GM19438 (cell line): ENCODE data around the gene PEX14.

Experiments used
- ATAC-seq: cut with Tn5 transposase; IDR thresholded peaks from one replicate; pipeline ENCODE4 v1.9.1; 2021; ENCODE audit warnings: low read depth; ENCODE audit not compliant: unreplicated experiment

The PEX14 gene

GRCh38 chr1:10515976-10516750 lies 41.4 kb downstream of the PEX14 start:
- ATAC-seq: no peak

GRCh38 chr1:10516925-10517676 lies 42.4 kb downstream of the PEX14 start:
- ATAC-seq: no peak

- ATAC-seq: no peak
Measured at GRCh38 chr1:10517677-10517982, 42.9 kb downstream of the PEX14 start.

- ATAC-seq: no peak
Measured at GRCh38 chr1:10519016-10519417, 44.3 kb downstream of the PEX14 start.

GRCh38 chr1:10520497-10520896 lies 45.7 kb downstream of the PEX14 start:
- ATAC-seq: no peak

- ATAC-seq: no peak
Measured at GRCh38 chr1:10520952-10521351, 46.2 kb downstream of the PEX14 start.

GRCh38 chr1:10521537-10522157 lies 46.9 kb downstream of the PEX14 start:
- ATAC-seq: no peak

GRCh38 chr1:10522322-10522860 lies 47.6 kb downstream of the PEX14 start:
- no peak for ATAC-seq

- ATAC-seq: no peak
Measured at GRCh38 chr1:10525208-10525607, 50.5 kb downstream of the PEX14 start.

GRCh38 chr1:10528066-10529014 lies 53.6 kb downstream of the PEX14 start:
- ATAC-seq: no peak

- no peak for ATAC-seq
Measured at GRCh38 chr1:10529091-10529490, 54.3 kb downstream of the PEX14 start.

GRCh38 chr1:10529765-10530164 lies 55.0 kb downstream of the PEX14 start:
- ATAC-seq: no peak

GRCh38 chr1:10530281-10530740 lies 55.6 kb downstream of the PEX14 start:
- ATAC-seq: no peak

GRCh38 chr1:10530756-10531495 lies 56.2 kb downstream of the PEX14 start:
- no peak for ATAC-seq

- ATAC-seq: no peak
Measured at GRCh38 chr1:10532362-10532761, 57.6 kb downstream of the PEX14 start.

GRCh38 chr1:10534519-10534918 lies 59.8 kb downstream of the PEX14 start:
- no peak for ATAC-seq

GRCh38 chr1:10536133-10536770 lies 61.5 kb downstream of the PEX14 start:
- no peak for ATAC-seq

- no peak for ATAC-seq
Measured at GRCh38 chr1:10537082-10537766, 62.5 kb downstream of the PEX14 start.
